ENCODE measurements around the gene SCAND1. TPM values are rescaled to one million over a fixed set of nuclear protein-coding genes. Genes with fewer than 3 reads are reported as not detected.

Gene SCAND1
- total and polyA plus RNA-seq, 12 donors = 0.64 to 540 (median 145) TPM

DNA sequence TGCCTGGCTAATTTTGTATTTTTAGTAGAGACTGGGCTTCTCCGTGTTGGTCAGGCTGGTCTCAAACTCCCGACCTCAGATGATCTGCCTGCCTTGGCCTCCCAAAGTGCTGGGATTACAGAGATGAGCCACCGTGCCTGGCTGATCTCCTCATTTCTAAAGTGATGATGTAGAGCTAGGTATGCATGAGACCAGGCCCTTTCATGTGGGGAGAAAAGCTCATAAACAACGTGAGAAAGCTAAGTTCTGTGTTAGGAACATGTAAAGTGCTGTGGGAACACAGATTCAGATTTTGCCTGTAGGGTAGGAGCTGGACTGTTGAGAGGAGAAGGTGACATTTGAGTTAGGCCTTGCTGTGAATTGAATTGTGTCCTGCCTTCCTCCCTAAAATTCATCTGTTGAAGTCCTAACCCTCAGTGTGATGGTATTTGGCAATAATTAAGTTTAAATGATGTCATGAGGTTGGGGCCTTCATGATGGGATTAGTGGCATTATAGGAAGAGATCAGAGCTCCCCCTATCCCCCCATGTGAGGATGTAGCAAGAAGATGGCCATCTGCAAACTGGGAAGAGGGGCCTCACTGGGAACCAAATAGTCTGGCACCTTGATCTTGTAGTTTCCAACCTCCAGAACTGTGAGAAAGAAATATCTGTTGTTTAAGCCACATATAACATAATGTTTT is 49.2 kb downstream of the SCAND1 start:
- peak in 1 of 7 donors; percentile 0 for DNase-seq
- Histone ChIP-seq H3K9me3 (replicated peaks in 1 of 3) (no peaks in the 10 kb centered on the region), H3K27me3 (no peaks in the 10 kb centered on the region), H3K36me3 (replicated peaks in 1 of 2) (peaks cover 0 to 4% of the 10 kb centered on the region in 2 donors), H3K4me1 (replicated peaks in 1 of 2) (peaks cover 2 to 11% of the 10 kb centered on the region in 2 donors), H3K4me3 (no peak overlapping the region), H3K27ac (no peak overlapping the region)
- intact Hi-C loops (cut with DNase I) = no loop called here
- 91 to 97% (median 96%) methylated on average over 2 to 4 of the region's 4 CpGs for WGBS, 4 donors
- no peak for TF ChIP-seq POLR2A (IDR thresholded peaks at IDR 0.05)
- TF ChIP-seq, protein P1, sequence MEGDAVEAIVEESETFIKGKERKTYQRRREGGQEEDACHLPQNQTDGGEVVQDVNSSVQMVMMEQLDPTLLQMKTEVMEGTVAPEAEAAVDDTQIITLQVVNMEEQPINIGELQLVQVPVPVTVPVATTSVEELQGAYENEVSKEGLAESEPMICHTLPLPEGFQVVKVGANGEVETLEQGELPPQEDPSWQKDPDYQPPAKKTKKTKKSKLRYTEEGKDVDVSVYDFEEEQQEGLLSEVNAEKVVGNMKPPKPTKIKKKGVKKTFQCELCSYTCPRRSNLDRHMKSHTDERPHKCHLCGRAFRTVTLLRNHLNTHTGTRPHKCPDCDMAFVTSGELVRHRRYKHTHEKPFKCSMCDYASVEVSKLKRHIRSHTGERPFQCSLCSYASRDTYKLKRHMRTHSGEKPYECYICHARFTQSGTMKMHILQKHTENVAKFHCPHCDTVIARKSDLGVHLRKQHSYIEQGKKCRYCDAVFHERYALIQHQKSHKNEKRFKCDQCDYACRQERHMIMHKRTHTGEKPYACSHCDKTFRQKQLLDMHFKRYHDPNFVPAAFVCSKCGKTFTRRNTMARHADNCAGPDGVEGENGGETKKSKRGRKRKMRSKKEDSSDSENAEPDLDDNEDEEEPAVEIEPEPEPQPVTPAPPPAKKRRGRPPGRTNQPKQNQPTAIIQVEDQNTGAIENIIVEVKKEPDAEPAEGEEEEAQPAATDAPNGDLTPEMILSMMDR (IDR thresholded peaks at IDR 0.05) = no peak

DNA sequence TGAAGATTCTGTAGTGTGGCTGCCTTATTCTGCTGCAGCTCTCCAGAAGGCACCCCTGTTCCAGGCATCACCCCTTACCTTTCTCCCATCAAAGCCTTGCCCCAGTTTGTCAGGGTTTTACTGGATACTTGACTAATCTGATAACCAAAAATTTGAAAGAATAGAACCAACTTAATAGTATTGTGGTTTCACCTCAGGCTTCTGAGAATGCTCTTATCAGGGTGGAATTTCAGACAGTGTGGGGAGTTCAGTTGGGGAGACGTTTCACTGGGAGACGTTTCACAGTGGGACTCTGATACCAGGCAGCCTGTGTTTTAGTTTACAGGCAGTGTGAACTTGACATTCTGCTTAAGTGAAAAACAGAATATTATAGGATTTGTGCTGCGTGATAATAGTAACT is 50.5 kb downstream of the SCAND1 start:
- no peak overlapping the region for H3K4me3 ChIP-seq
- H3K4me1 ChIP-seq (replicated peaks in 1 of 2) = peaks cover 2 to 11% of the 10 kb centered on the region in 2 donors
- TF ChIP-seq, protein P1 (IDR thresholded peaks at IDR 0.05) = no peak
- TF ChIP-seq POLR2A (IDR thresholded peaks at IDR 0.05) = no peak
- H3K27ac ChIP-seq = no peak overlapping the region
- no peaks in the 10 kb centered on the region for H3K9me3 ChIP-seq (replicated peaks in 1 of 3)
- WGBS, 4 donors = 86 to 92% (median 90%) methylated on average over 3 of the region's 3 CpGs
- intact Hi-C loops (cut with DNase I) = no loop called here
- H3K36me3 ChIP-seq (replicated peaks in 1 of 2) = peaks cover 0 to 9% of the 10 kb centered on the region in 2 donors
- DNase-seq = peak in 1 of 7 donors; percentile 18
- no peaks in the 10 kb centered on the region for H3K27me3 ChIP-seq

Small RNA genes within 50 kb of the gene (small RNA-seq; reads per million reads assigned to genes)
- 0 reads per million in 2 donors for gene RNU6-937P

Other genes starting within 250 kb of the SCAND1 start
- 100 to 1,000 TPM; 111 to 581 (median 238) TPM for gene RBM39, start 212.2 kb downstream of the SCAND1 start, total RNA-seq
- gene RBM39, start 212.2 kb downstream of the SCAND1 start, polyA plus RNA-seq = 100 to 1,000 TPM; 278 to 714 (median 656) TPM
- 10 to 100 TPM; 17.0 to 45.1 (median 32.1) TPM for gene PHF20, start 182.5 kb downstream of the SCAND1 start, total RNA-seq
- gene PHF20, start 182.5 kb downstream of the SCAND1 start, polyA plus RNA-seq = 10 to 100 TPM; 15.0 to 27.8 (median 17.8) TPM
- 10 to 100 TPM in 1 of 9 donors, 1 to 10 TPM in 8; 1.1 to 15.3 (median 5.1) TPM for gene CNBD2, start 14.1 kb upstream of the SCAND1 start, total RNA-seq
- 10 to 100 TPM in 2 of 3 donors, 1 to 10 TPM in 1; 3.8 to 23.3 (median 15.4) TPM for gene CNBD2, start 14.1 kb upstream of the SCAND1 start, polyA plus RNA-seq
- gene EPB41L1, start 200.2 kb upstream of the SCAND1 start, total RNA-seq = 100 to 1,000 TPM; 105 to 813 (median 165) TPM
- 1,000 to 10,000 TPM in 1 of 3 donors, 10 to 100 TPM in 2; 29.8 to 1,154 (median 46.8) TPM for gene EPB41L1, start 200.2 kb upstream of the SCAND1 start, polyA plus RNA-seq

Data from adrenal gland (tissue), 12 donors.